22Rv1 (cell line): ENCODE measurements around the gene HNRNPDL.

Experiments used
- ZFX ChIP-seq: fragments of 450-650 bp; IDR thresholded peaks from 2 replicates; pipeline ENCODE4 v1.6.1; 2017; ENCODE audit warnings: antibody characterized with exemption, borderline replicate concordance
- TF ChIP-seq, protein P1 (sequence below): fragments of 450-650 bp; IDR thresholded peaks from 2 replicates; pipeline ENCODE4 v1.5.1; 2017; ENCODE audit warnings: mild to moderate bottlenecking

DNA sequence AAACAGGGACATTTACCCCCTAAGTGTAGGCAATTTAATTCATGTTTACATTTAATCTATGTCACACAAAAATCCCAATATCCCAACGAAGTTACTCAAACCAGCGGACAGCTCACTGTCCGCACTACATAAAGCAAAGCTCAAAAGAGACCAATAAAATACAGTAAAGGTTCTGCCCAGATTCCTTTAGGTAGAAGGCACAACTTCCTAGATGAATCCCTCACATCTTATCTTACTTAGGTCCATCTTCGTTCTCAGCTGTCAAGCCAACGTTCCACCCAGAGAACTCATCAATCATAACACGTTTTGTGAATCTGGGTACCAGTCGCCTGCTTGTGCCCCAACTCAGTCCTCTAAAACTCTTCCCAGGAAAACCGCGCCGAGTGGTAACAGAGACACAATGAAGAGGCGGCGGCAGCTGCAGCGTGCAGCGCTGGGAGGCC, 1.7 kb downstream of the HNRNPDL start:
- TF ChIP-seq, protein P1, sequence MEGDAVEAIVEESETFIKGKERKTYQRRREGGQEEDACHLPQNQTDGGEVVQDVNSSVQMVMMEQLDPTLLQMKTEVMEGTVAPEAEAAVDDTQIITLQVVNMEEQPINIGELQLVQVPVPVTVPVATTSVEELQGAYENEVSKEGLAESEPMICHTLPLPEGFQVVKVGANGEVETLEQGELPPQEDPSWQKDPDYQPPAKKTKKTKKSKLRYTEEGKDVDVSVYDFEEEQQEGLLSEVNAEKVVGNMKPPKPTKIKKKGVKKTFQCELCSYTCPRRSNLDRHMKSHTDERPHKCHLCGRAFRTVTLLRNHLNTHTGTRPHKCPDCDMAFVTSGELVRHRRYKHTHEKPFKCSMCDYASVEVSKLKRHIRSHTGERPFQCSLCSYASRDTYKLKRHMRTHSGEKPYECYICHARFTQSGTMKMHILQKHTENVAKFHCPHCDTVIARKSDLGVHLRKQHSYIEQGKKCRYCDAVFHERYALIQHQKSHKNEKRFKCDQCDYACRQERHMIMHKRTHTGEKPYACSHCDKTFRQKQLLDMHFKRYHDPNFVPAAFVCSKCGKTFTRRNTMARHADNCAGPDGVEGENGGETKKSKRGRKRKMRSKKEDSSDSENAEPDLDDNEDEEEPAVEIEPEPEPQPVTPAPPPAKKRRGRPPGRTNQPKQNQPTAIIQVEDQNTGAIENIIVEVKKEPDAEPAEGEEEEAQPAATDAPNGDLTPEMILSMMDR = no peak
- no peak for TF ChIP-seq ZFX
